GM21515 (cell line): ENCODE results near the gene DNASE1.

Experiments
- ATAC-seq: cut with Tn5 transposase; IDR thresholded peaks from one replicate; pipeline ENCODE4 v1.9.1; 2021; ENCODE audit not compliant: unreplicated experiment

The DNASE1 gene

DNA sequence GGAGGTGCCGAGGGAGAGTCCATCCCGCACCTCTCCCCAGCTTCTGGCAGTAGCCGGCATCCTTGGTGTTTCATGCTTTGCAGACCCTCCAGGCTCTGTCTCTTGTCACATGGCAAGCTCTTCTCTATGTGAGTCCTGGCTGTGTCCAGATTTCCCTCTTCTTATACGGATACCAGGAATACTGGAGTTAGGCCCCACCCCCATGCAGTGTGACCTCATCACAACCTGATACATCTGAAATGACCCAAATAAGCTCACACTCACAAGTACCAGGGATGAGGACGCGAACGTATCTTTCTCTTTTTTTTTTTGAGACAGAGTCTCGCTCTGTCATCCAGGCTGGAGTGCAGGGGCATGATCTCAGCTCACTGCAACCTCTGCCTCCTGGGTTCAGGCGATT lies 39.6 kb downstream of the DNASE1 start:
- no peak for ATAC-seq

DNA sequence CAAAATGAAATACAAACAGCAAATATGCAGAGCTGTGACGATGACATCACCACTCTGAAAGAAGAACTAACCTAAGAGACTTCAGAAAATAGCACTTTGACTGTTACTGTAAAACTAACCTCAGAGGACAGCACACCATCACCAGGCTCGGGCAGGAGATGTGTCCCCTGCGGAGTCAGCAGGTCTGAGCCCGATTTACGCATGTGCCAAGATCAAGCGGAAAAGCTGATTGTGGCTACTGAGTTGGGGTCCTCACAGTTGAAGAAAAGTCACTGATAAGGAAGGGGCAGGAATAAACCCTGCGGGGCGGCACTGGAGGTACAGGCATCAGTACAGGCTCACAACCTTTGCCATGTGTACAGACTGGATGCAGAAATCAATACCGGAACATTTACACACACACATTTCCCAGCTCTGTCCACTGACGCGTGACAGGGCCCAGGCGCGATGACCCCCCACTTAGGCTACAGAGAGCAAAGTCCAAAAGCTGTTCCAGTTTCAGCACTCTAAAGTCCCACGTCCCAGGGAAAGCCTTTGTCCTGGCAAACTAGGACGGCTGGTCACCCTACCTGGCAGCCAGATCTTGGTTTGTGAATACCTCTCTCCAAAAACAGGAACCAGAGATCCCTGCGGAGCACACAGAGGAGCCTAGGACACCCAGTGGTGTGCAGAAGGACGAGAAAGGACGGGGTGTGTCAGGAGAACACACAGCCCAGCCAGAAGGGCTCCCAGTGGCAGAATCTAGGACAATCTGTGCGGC lies 41.3 kb downstream of the DNASE1 start:
- no peak for ATAC-seq

DNA sequence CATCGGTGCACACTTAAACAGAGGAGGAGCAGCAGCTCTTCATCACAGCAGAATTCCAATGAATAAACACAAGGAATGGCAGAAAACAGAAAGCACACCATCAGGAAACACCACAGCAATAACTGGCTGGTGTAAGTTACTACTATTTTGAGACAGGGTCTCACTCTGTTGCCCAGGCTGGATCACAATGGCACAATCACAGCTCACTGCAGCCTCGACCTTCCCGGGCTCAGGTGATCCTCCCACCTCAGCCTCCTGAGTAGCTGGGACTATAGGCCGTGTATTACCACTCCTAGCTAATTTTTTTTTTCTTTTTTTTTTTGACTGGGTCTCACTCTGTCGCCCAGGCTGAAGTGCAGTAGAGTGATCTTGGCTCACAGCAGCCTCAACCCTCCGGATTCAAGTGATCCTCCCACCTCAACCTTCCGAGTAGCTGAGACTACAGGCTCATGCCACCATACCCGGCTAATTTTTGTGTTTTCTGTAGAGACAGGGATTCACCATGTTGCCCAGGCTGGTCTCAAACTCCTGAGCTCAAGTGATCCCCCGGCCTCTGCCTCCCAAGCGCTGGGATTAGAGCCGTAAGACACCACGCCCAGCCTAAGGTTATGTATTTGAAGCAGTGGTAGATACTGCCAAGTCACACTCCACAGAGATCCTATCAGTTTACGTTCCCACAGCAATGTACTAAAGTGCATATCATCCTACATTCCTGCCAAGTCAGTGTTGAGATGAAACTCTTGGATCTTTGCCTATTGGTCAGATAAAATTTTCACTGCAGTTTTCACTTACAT lies 42.1 kb downstream of the DNASE1 start:
- ATAC-seq = no peak

DNA sequence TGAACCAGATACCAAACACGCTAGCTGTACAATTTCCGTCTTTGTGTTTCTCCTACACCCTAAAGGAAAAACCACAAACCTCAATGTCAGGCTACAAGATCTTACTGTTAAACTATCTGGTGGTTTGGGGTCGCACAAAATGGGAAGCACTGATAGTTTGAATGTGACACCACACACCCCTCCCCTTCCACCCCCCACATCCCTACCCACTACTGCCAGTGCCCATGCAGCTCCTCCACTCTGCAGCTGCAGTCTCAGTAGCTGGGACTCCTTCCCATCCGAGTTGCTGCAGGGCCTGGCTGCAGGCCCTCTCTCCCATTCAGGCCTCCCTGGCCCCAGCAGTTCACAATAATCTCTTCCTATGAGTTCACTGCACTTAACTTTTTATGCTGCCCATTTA lies 44.5 kb downstream of the DNASE1 start:
- no peak for ATAC-seq

DNA sequence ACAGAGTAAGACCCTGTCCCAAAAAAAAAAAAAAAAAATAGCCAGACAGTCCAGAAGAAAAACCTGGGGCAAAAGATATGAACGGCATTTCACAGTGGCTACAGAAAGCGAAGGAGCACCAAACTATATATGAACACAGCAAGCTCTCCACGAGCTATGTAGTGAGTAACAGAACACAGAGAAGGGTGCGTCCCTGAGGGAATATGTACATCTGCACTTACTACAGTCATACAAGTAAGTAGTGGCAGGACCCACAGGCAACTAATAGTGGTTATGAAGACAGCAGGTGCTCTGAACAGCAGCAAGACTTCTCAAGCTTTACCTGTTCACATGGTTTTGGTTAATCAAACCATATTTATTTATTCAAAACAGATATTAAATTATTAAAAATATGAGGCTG lies 47.0 kb downstream of the DNASE1 start:
- ATAC-seq = no peak

DNA sequence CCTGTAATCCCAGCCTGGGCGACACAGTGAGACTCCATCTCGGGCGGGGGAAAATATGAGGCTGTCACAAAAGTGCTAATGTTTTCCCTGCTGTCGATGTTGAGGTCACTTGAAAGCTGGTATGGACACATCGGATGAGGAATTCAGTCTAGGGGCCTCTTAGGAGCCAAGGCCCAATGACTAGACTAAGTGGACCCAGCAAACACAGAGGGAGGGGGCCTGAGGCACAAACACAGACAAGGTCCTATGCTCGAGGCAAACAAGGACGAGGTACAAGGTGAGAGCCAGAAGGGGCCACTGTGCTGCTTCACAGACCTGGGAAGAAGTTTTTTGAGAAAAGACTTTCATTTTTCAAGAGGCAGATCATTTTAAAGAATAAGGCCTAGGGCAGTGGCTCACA lies 47.6 kb downstream of the DNASE1 start:
- ATAC-seq = no peak

DNA sequence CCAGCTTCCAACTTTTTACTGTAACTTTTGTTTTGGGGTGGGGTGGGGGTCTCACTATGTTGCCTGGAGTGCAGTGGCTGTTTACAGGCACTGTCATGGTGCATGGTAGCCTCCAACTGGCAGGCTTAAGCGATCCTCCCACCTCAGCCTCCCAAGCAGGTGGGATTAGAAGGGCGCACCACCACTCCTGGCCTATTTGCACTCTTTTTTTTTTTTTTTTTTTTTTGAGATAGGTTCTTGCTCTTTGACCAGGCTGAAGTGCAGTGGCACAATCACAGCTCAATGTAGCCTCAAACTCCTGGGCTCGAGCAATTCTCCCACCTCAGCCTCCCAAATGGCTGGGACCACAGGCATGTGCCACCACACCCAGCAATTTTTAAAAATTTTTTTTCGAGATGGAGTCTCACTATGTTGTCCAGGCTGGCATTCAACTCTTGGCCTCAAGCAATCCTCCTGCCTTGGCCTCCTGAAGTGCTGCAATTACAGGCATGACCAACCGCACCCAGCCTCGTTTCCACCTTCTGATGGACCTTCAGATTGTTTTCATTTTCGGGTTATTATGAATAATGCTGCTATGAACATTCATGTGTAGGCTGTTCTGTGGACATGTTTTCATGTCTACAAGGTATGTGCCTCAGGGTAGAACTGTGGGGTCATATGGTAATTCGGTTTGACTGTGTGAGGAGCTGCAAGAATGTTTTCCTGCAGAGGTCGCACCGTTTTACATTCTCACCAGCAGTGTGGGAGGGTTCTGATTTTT lies 51.9 kb downstream of the DNASE1 start:
- no peak for ATAC-seq
